ENCODE results near the gene SERHL2.
"Not testable (repeated sequence)": the region's sequence is repeated elsewhere in the genome, so short reads cannot be mapped to it uniquely, and the experiment has no call there.

SERHL2 gene

DNA sequence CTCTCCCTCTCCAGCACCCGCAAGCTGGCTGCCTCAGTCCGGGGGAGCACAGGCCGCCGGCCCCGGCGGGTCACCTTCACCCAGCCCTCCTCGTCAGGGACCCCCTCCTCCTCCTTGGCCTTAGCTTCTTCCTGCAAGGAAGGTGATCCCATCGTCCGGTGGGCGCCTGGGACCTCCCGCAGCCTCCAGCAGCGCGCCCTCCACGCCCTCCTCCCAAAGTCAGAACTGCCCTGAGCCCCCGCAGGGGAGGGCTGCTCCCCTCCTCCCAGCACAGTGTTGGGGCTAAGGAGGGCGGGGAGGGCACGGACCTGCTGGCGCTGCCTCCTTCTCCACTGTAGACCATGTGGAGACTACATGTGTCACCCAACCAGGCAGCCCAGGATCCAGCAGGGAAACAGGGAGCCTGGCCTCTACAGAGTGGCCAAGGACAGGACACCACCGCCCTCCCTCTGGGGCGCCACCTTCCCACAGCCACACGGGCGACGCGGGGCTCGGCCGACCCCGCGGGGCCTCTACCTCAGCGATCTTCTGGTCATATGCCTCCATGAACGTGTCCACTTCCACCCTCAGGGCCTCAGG is 22.3 kb downstream of the SERHL2 start:
- DNase-seq: not testable (repeated sequence)

- DNase-seq: not testable (repeated sequence)
Measured at GRCh38 chr22:42577141-42577540, 23.4 kb downstream of the SERHL2 start.

DNA sequence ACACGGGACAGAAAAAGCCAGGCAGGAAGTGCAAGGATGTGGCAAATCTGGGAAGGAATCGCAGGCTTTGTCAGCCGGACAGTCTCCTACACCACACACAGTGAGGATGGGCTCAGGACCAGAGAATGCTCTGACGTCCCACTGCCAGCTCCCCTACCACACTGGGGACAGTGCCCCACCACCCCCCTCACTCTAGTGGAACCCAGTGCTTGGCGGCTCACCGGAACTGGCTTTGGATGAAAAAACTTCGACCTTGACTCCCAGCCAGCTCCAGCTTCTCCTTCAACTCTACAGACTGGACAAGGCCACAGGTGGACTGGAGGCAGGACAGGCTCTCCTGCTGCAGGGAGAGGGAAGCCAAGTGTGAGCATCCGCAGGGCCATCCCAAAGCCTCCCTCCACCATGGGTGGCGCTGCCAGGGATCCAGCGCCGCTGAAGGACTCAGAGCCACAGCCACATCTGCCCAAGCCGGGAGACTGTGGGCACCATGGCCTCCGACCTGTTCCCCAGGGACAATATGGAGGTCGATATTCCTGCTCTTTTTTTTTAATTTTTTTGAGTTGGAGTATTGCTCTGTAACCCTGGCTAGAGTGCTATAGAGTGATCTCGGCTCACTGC is 24.0 kb downstream of the SERHL2 start:
- no peak for DNase-seq

- not testable (repeated sequence) for DNase-seq
Measured at GRCh38 chr22:42580040-42580439, 26.3 kb downstream of the SERHL2 start.

DNA sequence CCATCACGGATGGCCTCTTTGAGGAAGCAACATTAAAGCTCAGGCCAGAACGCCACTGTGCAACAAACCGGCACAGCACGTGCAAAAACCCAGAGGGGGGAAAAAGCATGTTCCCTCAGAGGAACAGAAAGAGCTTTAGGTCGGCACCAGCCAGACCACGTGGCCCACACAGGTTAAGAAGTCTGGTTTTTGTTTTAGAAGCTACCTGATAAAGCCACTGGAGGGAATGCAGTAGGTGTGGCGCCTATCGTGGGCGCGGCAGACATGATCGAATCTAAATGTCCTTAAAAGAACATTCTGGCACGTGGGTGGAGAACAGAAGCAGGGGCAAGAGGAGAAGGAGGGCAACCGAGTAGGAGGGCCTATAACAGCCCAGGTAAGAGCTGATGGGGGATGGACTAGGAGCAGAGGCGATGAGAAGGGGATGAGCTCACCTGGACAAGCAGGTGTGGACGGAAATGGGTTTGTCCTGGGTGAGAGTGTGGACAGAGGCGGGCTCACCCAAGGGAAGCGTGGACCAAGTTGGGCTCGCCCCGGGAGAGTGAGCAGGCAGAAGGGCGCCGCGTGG is 27.5 kb downstream of the SERHL2 start:
- DNase-seq: not testable (repeated sequence)

DNA sequence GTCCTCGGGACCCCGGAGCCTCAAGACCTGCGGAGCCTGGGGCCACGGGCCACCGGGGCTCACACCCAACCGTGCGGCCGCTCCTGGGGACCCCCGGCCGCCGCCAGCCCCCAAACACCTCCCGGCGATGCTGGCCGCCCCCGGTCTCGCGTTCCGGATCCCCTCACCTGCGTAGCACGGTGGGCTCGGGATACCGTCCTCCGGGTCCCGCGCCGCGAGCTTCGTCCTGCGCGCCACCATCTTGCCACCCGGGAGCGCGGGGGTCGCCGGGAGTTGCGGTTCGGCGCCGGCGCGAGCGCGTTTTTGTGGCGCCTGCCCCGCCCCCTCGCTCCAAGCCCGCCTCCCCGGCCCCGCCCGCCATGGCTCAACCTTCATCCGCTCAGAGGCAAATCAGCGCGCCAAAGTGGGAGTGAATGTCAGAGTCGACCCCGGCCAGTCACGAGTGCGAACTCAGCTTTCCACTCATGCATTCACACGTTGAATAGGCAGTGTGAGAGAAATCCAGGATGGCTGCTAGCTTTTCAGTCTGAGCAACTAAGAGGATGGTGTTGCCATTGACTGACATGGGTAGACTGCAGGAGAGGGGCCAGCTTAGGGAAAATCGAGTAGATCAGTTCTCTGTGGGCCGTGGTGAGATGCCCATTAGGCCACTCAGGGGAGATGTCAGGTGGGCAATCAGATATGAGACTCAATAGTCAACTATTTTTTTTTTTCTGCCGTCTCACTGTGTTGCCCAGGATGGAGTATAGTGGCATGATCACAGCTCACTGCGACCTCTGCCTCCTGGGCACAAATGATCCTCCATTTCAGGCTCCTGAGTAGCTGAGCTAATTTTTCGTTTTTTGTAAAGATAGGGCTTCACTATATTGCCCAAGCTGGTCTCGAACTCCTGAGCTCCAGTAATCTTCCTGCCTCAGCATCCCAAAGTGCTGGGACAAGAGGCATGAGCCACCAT is 28.3 kb downstream of the SERHL2 start:
- DNase-seq: peak; percentile 68 to 81 (median 77)

DNA sequence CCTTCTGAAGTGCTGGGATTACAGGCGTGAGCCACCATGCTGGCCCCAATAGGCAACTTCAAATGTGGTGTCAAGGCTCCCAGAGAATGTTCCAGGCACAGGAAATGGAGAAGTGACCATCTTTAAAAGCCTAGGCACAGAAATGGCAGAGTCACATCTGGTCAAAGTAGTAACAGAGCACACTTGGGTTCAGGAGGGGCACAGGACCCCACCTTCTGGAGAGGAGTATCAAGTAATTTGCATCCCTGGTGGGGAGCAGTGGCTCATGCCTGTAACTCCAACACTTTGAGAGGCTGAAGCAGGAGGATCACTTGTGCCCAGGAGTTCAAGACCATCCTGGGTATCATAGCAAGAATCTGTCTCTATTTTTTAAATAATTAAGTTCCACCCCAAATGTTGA is 29.2 kb downstream of the SERHL2 start:
- DNase-seq: no peak

DNA sequence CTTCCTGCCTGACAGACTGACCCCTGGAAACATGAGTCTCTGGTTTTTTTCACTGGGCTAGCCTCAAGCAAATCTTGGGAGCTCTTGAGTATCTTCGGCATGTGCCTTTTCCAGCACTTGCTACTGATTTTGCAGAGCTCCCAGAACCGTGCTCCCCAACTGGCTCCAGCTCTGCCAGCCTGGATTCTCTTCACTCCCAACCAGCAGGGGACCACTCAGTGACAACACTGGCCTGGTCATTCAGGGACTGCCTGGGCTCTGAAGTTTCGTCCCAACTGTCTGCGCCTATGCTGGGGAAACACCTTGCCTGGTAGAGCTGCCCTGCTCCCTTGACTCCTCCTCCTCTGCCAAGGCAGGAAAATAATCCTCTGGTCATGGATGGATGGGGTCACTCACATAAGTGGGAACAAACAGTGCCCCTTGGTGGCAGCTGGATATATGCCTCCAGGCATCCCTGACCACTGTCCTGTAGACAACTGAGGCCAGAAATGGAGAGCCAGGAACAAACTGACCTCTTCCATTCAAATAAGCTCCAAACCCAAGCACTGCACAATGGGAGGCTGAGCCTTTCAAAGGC is 30.7 kb downstream of the SERHL2 start:
- DNase-seq: no peak

GRCh38 chr22:42585096-42585495 is 31.3 kb downstream of the SERHL2 start:
- no peak for DNase-seq

- no peak for DNase-seq
Measured at GRCh38 chr22:42586381-42586780, 32.6 kb downstream of the SERHL2 start.

DNA sequence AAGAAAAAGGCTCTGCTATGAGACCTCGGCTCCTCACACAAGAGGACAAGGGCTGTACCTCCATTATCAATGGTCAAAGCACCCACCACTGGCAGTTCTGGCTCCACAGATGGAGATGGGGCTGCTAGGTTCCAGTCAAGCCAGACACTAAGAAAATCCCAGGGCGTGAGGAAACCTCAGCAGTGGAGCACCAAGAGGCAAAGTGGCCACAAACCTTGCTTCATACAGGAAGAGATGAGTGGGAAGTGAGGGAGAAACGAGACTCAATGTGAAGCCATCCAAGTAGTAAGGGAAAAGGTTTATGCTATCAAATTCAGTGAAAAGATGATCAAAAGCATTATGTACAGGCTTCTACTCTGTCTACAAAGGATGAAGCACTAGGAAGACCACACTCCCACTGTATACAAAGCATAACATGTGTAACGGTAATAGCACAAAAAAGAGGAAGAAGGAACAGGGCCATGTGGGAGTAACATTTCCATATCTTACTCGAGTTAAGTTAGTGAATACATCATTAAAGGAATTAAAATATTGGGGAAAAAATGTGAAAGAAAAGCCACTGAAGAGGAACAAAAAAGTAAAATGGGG is 33.9 kb downstream of the SERHL2 start:
- DNase-seq: no peak

GRCh38 chr22:42591987-42592386 is 38.2 kb downstream of the SERHL2 start:
- no peak for DNase-seq

GRCh38 chr22:42595434-42595833 is 41.7 kb downstream of the SERHL2 start:
- no peak for DNase-seq

GRCh38 chr22:42596336-42596735 is 42.6 kb downstream of the SERHL2 start:
- no peak for DNase-seq

DNA sequence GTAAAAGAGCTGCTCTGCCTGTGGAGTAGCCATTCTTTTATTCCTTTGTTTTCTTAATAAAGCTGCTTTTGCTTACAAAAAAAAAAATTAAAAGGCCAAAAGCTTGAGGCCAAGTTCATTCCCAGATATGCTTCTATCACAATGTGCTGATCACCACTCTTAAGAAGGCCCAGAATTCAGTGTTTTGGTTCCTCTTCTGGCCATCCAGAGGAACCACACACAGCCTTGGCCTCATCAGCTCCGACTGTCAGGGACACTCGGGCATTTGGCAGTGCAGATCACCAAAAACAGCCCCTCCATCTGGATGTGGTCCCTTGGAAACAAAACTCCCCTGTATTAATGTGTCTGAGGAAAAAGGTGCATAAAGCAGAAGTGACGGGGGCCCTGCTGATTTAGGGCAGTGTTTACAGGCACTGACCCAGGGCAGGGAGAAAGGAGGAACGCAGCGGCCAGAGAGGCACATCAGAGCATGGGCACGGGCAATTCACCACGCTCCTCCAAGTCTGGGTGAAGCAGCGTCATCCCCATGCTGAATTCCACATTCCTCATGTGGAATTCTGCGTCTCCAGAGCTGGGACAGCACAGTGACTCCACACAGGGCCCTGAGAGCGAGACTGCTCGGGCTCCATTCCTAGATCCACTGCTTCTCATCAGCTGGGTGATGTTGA is 43.2 kb downstream of the SERHL2 start:
- DNase-seq: no peak

DNA sequence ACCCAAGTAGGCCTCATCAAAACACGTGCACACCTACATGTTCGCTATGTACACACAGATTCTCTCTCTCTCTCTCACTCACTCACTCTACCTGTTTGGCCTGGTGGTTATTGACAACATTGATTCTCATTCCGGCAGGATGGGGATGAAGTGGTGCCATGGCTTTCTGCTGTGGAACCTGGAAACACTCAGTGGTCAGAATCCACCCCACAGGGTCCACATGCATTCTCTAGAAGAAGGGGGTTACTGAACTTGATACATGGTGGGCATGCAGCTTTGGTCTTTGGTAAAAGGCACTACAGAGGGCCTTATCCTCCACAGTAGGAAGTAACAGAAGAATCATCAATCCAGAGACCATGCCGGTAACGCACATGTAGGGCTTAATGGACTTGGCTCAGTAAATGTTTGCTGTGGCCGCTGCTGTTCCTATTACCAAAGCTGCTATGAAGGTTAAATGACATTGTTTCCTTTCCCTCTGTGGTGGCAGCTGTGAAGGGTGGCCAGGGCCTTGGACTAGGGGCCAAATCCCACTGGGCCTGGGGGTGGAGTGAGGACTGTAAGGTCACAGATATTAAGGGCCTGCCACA is 48.2 kb downstream of the SERHL2 start:
- DNase-seq: no peak

DNA sequence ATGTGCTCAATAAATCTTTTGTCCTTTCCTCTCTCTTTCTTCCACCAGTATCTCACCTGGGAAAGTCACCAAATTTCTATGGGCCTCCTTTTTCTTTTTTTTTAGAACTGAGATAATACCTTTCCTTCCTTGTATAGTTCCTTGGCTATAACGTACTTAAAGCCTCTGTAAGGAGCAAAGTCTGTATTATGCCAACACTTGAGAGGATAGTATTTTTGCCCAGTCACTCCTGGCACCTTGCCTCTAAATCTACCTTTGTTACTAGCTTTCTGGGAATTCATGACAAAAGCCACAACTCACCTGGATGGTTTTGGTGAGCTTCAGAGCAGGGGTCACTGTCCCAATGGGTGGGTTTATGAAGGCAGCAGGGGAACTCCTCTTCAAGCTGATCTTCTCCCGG is 48.7 kb downstream of the SERHL2 start:
- no peak for DNase-seq

DNA sequence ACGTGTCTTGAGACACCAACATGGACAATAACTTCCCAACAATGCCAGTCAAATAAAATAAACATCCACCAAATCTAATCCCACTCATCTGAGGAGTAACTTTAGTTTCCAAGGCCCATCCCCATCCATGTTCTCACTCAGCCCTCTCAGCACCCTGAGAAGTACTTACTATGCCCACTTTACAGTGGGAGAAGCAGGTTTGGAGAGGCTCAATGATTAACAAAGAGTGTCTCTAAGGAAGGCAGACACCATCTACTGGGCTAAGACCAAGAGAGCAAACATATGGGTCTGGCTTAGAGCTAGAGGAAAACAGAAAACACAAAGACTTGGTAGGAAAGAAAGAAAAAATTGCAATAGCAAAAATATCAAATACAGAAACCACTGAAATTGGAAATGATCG is 49.7 kb downstream of the SERHL2 start:
- DNase-seq: no peak

GRCh38 chr22:42604403-42604802 is 50.6 kb downstream of the SERHL2 start:
- no peak for DNase-seq

DNA sequence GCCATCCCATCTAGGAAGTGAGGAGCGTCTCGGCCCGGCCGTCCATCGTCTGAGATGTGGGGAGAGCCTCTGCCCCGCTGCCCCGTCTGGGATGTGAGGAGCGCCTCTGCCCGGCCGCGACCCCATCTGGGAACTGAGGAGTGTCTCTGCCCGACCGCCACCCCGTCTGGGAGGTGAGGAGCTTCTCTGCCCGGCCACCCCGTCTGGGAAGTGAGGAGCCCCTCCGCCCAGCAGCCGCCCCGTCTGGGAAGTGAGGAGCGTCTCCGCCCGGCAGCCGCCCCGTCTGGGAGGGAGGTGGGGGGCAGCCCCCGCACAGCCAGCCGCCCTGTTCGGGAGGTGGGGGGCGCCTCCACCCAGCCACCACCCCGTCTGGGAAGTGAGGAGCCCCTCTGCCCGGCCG is 53.9 kb downstream of the SERHL2 start:
- DNase-seq: not testable (repeated sequence)

- DNase-seq: no peak
Measured at GRCh38 chr22:42608136-42608822, 54.5 kb downstream of the SERHL2 start.

All from T-helper 1 cell (primary cell).